GM06990 (cell line): ENCODE results near the gene C18orf32.
"Not testable (repeated sequence)": the region's sequence is repeated elsewhere in the genome, so short reads cannot be mapped to it uniquely, and the experiment has no call there.

ENCODE experiments used
- DNase-seq: peaks from one replicate; pipeline ENCODE4 v3.0.0-alpha.2; 2011; ENCODE audit not compliant: insufficient read length; ENCODE audit errors: extremely low read depth
- H3K27me3 ChIP-seq: replicated peaks from 2 replicates; pipeline ENCODE4 v1.6.0; 2011; ENCODE audit warnings: low read length; ENCODE audit not compliant: control insufficient read depth, insufficient read depth
- H3K36me3 ChIP-seq: 2 replicates; pipeline ENCODE4 v1.5.1; 2011; ENCODE audit warnings: low read length; ENCODE audit not compliant: control insufficient read depth, insufficient read depth
- H3K4me3 ChIP-seq: replicated peaks from 2 replicates; pipeline ENCODE4 v1.5.1; 2011; ENCODE audit warnings: low read depth, mild to moderate bottlenecking, control low read depth, low read length
- CTCF ChIP-seq: IDR thresholded peaks from 2 replicates; pipeline ENCODE4 v1.5.1; 2011; ENCODE audit warnings: low read length, control low read depth, mild to moderate bottlenecking, inconsistent platforms; ENCODE audit not compliant: insufficient read depth, poor library complexity, severe bottlenecking

The C18orf32 gene

DNA sequence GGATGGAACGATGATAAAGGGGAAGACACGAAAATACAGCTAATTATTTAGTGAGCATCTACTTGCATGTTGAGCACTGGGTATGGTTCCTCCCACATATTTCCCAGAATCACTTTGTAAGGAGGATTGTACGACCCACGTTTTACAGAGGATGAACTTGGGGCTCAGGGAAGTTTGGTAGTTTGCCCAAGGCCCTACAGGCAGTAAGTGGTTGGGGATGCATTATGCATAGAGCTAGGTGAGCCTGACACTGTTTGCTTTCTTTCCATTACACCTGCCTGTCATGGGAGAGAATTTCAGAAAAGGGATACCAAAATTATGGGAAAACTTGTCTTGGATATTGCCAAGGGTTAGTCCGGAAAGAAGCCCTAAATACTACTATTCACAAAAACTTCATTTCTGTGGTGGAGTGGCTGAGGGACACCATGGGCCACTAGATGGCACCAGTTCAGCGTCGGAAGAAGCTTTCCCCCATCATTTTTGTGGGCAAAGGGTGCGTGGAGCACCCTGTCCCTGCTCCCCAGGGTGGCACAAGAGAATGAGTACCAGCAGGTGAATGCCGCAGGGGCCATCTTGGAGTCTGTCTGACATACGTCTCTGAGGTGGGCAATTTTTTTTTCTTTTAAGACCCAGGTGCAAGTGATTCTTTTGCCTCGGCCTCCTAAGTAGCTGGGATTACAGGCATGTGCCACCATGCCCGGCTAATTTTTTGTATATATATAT lies 23.5 kb upstream of the C18orf32 start:
- peaks cover 2% of the 10 kb centered on the region; the same call in 1 of the 2 replicates for H3K27me3 ChIP-seq
- peak; percentile 87 for TF ChIP-seq CTCF
- H3K4me3 ChIP-seq: no peak overlapping the region
- no peaks in the 10 kb centered on the region for H3K36me3 ChIP-seq
- peak; percentile 19 for DNase-seq

GRCh38 chr18:49506438-49506837 lies 19.4 kb upstream of the C18orf32 start:
- not testable (repeated sequence) for H3K4me3 ChIP-seq, H3K27me3 ChIP-seq, H3K36me3 ChIP-seq, DNase-seq

- no peaks in the 10 kb centered on the region for H3K36me3 ChIP-seq
- H3K27me3 ChIP-seq: no peaks in the 10 kb centered on the region; the same call in 1 of the 2 replicates
- DNase-seq: no peak
- no peak for TF ChIP-seq CTCF
- H3K4me3 ChIP-seq: no peak overlapping the region
Measured at GRCh38 chr18:49503931-49504330, 16.9 kb upstream of the C18orf32 start.

- Histone ChIP-seq H3K4me3 (no peak overlapping the region), H3K27me3 (no peaks in the 10 kb centered on the region; the same call in 1 of the 2 replicates), H3K36me3 (no peaks in the 10 kb centered on the region)
- no peak for TF ChIP-seq CTCF
- DNase-seq: no peak
Measured at GRCh38 chr18:49500201-49500921, 13.3 kb upstream of the C18orf32 start.

- Histone ChIP-seq H3K4me3 (no peak overlapping the region), H3K27me3 (no peaks in the 10 kb centered on the region; the same call in 1 of the 2 replicates), H3K36me3 (no peaks in the 10 kb centered on the region)
- DNase-seq: no peak
- no peak for TF ChIP-seq CTCF
Measured at GRCh38 chr18:49499046-49499637, 12.1 kb upstream of the C18orf32 start.

GRCh38 chr18:49495480-49495879 lies 8.4 kb upstream of the C18orf32 start:
- Histone ChIP-seq H3K27me3 (no peaks in the 10 kb centered on the region; the same call in 1 of the 2 replicates), H3K4me3 (no peak overlapping the region), H3K36me3 (no peaks in the 10 kb centered on the region; the same call in 1 of the 2 replicates)
- DNase-seq: no peak
- no peak for TF ChIP-seq CTCF
